WTC11 (cell line): Measurements from ENCODE around the gene NEK10. TPM values are rescaled to one million over a fixed set of nuclear protein-coding genes. Genes with fewer than 3 reads are reported as not detected.

Experiments used
- ATAC-seq: fragments of 200-7000 bp; cut with Tn5 transposase; 2 replicates; pipeline ENCODE4 v1.10.0; 2021; ENCODE audit warnings: mild to moderate bottlenecking, moderate library complexity
- CTCF ChIA-PET: fragments of 300-600 bp; sonication (Branson Sonifier 250); formaldehyde crosslinking; loops from one replicate; lab custom pipeline; 2021; ENCODE audit warnings: antibody characterized with exemption; lab: Charles Lee
- POLR2A ChIA-PET: fragments of 350-600 bp; sonication (Branson Sonifier 250); formaldehyde crosslinking; loops from one replicate; lab custom pipeline; 2021; ENCODE audit warnings: antibody characterized with exemption; lab: Charles Lee
- DNase-seq: peaks from one replicate; pipeline ENCODE4 v3.0.0; 2021; ENCODE audit warnings: low spot score
- H3K27ac Mint-ChIP-seq: 2 replicates; pipeline ENCODE4 v1.8.0; 2021; ENCODE audit warnings: mixed read lengths
- H3K27me3 Mint-ChIP-seq: 2 replicates; pipeline ENCODE4 v1.8.0; 2021; ENCODE audit warnings: low read depth, mild to moderate bottlenecking, moderate library complexity, mixed read lengths
- H3K36me3 Mint-ChIP-seq: 2 replicates; pipeline ENCODE4 v1.8.0; 2021; ENCODE audit warnings: mixed read lengths
- H3K4me1 Mint-ChIP-seq: 2 replicates; pipeline ENCODE4 v1.8.0; 2022; ENCODE audit warnings: mixed read lengths
- H3K4me3 Mint-ChIP-seq: 2 replicates; pipeline ENCODE4 v1.8.0; 2021; ENCODE audit warnings: mild to moderate bottlenecking, moderate library complexity, mixed read lengths
- H3K9me3 Mint-ChIP-seq: 2 replicates; pipeline ENCODE4 v1.8.0; 2021; ENCODE audit warnings: mixed read lengths
- FOXJ3 ChIP-seq: sonication (generic); formaldehyde crosslinking; IDR thresholded peaks from 2 replicates; pipeline ENCODE4 v1.9.0; 2021; ENCODE audit warnings: missing genetic modification reagents, mild to moderate bottlenecking, borderline replicate concordance
- GTF2I ChIP-seq: fragments of 250-450 bp; sonication (Bioruptor Pico); conservative IDR thresholded peaks from 2 replicates; pipeline ENCODE4 v1.4.0; 2021; ENCODE audit warnings: mild to moderate bottlenecking
- IRF2 ChIP-seq: sonication (generic); formaldehyde crosslinking; IDR thresholded peaks from 2 replicates; pipeline ENCODE4 v1.8.0; 2022; ENCODE audit warnings: low read depth, missing genetic modification reagents, borderline replicate concordance
- MYBL2 ChIP-seq: sonication (generic); formaldehyde crosslinking; IDR thresholded peaks from 2 replicates; pipeline ENCODE4 v1.8.1; 2023; ENCODE audit warnings: mild to moderate bottlenecking, moderate library complexity, missing genetic modification reagents
- NFE2L1 ChIP-seq: sonication (generic); formaldehyde crosslinking; IDR thresholded peaks from 2 replicates; pipeline ENCODE4 v1.8.1; 2023; ENCODE audit warnings: missing genetic modification reagents
- NR2C2 ChIP-seq: sonication (generic); formaldehyde crosslinking; IDR thresholded peaks from 2 replicates; pipeline ENCODE4 v1.8.0; 2022; ENCODE audit warnings: mild to moderate bottlenecking, missing genetic modification reagents
- OVOL2 ChIP-seq: fragments of 250-450 bp; sonication (Bioruptor Pico); IDR thresholded peaks from 2 replicates; pipeline ENCODE4 v1.9.0; 2021; ENCODE audit warnings: mild to moderate bottlenecking, borderline replicate concordance
- ZBTB21 ChIP-seq: sonication (generic); formaldehyde crosslinking; IDR thresholded peaks from 2 replicates; pipeline ENCODE4 v1.8.1; 2023; ENCODE audit warnings: mild to moderate bottlenecking, missing genetic modification reagents, borderline replicate concordance
- ZNF219 ChIP-seq: sonication (generic); formaldehyde crosslinking; IDR thresholded peaks from 2 replicates; pipeline ENCODE4 v1.8.0; 2023; ENCODE audit warnings: missing genetic modification reagents, mild to moderate bottlenecking, borderline replicate concordance
- ZNF232 ChIP-seq: sonication (generic); formaldehyde crosslinking; IDR thresholded peaks from 2 replicates; pipeline ENCODE4 v1.8.0; 2022; ENCODE audit warnings: mild to moderate bottlenecking, missing genetic modification reagents
- total RNA-seq: library from RNA; stranded (reverse); gene quantifications from 3 replicates; pipeline ENCODE4 v1.2.3, GENCODE V29; 2021
- TF ChIP-seq, protein P1 (sequence below): sonication (generic); formaldehyde crosslinking; IDR thresholded peaks from 2 replicates; pipeline ENCODE4 v1.8.0; 2022; ENCODE audit warnings: mild to moderate bottlenecking, missing genetic modification reagents
- TF ChIP-seq, protein P2 (sequence below): sonication (generic); formaldehyde crosslinking; IDR thresholded peaks from 2 replicates; pipeline ENCODE4 v1.8.0; 2023; ENCODE audit warnings: missing genetic modification reagents
- TF ChIP-seq, protein P3 (sequence below): sonication (generic); formaldehyde crosslinking; IDR thresholded peaks from 2 replicates; pipeline ENCODE4 v1.8.0; 2022; ENCODE audit warnings: mild to moderate bottlenecking, missing genetic modification reagents
- TF ChIP-seq, protein P4 (sequence below): fragments of 250-450 bp; sonication (Bioruptor Pico); IDR thresholded peaks from 2 replicates; pipeline ENCODE4 v1.9.0; 2021; ENCODE audit warnings: mild to moderate bottlenecking, borderline replicate concordance
- TF ChIP-seq, protein P5 (sequence below): fragments of 250-450 bp; sonication (Bioruptor Pico); IDR thresholded peaks from 2 replicates; pipeline ENCODE4 v1.9.0; 2021; ENCODE audit warnings: mild to moderate bottlenecking
- TF ChIP-seq, protein P6 (sequence below): fragments of 250-450 bp; sonication (Bioruptor Pico); IDR thresholded peaks from 2 replicates; pipeline ENCODE4 v2.1.2; 2022; ENCODE audit warnings: mild to moderate bottlenecking, moderate library complexity
- TF ChIP-seq, protein P7 (sequence below): sonication (generic); formaldehyde crosslinking; IDR thresholded peaks from 2 replicates; pipeline ENCODE4 v1.8.0; 2023; ENCODE audit warnings: missing genetic modification reagents, mild to moderate bottlenecking, borderline replicate concordance

NEK10 gene
- total RNA-seq, 1 experiment from 2014 or later: 0.37 TPM

DNA sequence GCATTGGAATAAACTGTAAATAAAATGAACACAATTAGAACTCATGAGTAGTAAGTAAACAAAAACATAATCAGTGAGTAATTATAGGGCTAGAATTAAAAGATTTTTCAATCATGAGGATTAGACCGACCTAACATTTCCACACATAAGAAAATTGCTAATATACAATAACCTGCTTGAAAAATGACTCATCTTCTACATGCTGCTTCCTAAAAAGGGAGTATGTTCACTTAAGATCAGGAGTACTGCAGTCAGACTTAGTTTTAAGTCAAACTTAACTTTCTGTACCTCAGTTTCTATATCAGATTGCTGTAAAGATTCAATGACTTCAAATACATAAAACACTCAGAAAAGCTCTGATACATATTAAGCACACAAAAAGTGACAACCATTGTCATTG lies 22.6 kb upstream of the NEK10 start:
- ChIA-PET CTCF (interaction anchor here (1.3 kb wide), 1 partner anchor 289 kb away, joined by 5 read pairs; no protein-coding TSS in a partner anchor), POLR2A (no interaction called here)
- no peak overlapping the region for H3K27ac Mint-ChIP-seq
- H3K27me3 Mint-ChIP-seq: no peaks in the 10 kb centered on the region
- no peak overlapping the region for H3K4me3 Mint-ChIP-seq
- H3K9me3 Mint-ChIP-seq: no peaks in the 10 kb centered on the region
- ATAC-seq (no peak), DNase-seq (no peak)
- no peaks in the 10 kb centered on the region; the same call in 1 of the 2 replicates for H3K4me1 Mint-ChIP-seq
- H3K36me3 Mint-ChIP-seq: peaks cover 32% of the 10 kb centered on the region
- no peak for TF ChIP-seq FOXJ3 (CRISPR knock-in tag)
- no peak for TF ChIP-seq GTF2I
- no peak for TF ChIP-seq ZBTB21 (CRISPR knock-in tag)
- TF ChIP-seq, protein P1, sequence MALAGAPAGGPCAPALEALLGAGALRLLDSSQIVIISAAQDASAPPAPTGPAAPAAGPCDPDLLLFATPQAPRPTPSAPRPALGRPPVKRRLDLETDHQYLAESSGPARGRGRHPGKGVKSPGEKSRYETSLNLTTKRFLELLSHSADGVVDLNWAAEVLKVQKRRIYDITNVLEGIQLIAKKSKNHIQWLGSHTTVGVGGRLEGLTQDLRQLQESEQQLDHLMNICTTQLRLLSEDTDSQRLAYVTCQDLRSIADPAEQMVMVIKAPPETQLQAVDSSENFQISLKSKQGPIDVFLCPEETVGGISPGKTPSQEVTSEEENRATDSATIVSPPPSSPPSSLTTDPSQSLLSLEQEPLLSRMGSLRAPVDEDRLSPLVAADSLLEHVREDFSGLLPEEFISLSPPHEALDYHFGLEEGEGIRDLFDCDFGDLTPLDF: no peak
- no peak for TF ChIP-seq NFE2L1
- no peak for TF ChIP-seq ZNF219
- TF ChIP-seq, protein P2, sequence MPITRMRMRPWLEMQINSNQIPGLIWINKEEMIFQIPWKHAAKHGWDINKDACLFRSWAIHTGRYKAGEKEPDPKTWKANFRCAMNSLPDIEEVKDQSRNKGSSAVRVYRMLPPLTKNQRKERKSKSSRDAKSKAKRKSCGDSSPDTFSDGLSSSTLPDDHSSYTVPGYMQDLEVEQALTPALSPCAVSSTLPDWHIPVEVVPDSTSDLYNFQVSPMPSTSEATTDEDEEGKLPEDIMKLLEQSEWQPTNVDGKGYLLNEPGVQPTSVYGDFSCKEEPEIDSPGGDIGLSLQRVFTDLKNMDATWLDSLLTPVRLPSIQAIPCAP: no peak
- TF ChIP-seq MYBL2 (CRISPR knock-in tag): no peak
- no peak for TF ChIP-seq IRF2 (CRISPR knock-in tag)
- TF ChIP-seq, protein P3, sequence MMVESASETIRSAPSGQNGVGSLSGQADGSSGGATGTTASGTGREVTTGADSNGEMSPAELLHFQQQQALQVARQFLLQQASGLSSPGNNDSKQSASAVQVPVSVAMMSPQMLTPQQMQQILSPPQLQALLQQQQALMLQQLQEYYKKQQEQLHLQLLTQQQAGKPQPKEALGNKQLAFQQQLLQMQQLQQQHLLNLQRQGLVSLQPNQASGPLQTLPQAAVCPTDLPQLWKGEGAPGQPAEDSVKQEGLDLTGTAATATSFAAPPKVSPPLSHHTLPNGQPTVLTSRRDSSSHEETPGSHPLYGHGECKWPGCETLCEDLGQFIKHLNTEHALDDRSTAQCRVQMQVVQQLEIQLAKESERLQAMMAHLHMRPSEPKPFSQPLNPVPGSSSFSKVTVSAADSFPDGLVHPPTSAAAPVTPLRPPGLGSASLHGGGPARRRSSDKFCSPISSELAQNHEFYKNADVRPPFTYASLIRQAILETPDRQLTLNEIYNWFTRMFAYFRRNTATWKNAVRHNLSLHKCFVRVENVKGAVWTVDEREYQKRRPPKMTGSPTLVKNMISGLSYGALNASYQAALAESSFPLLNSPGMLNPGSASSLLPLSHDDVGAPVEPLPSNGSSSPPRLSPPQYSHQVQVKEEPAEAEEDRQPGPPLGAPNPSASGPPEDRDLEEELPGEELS (CRISPR knock-in tag): no peak
- no peak for TF ChIP-seq NR2C2
- TF ChIP-seq OVOL2 (CRISPR knock-in tag): no peak
- TF ChIP-seq ZNF232: no peak
- TF ChIP-seq, protein P4, sequence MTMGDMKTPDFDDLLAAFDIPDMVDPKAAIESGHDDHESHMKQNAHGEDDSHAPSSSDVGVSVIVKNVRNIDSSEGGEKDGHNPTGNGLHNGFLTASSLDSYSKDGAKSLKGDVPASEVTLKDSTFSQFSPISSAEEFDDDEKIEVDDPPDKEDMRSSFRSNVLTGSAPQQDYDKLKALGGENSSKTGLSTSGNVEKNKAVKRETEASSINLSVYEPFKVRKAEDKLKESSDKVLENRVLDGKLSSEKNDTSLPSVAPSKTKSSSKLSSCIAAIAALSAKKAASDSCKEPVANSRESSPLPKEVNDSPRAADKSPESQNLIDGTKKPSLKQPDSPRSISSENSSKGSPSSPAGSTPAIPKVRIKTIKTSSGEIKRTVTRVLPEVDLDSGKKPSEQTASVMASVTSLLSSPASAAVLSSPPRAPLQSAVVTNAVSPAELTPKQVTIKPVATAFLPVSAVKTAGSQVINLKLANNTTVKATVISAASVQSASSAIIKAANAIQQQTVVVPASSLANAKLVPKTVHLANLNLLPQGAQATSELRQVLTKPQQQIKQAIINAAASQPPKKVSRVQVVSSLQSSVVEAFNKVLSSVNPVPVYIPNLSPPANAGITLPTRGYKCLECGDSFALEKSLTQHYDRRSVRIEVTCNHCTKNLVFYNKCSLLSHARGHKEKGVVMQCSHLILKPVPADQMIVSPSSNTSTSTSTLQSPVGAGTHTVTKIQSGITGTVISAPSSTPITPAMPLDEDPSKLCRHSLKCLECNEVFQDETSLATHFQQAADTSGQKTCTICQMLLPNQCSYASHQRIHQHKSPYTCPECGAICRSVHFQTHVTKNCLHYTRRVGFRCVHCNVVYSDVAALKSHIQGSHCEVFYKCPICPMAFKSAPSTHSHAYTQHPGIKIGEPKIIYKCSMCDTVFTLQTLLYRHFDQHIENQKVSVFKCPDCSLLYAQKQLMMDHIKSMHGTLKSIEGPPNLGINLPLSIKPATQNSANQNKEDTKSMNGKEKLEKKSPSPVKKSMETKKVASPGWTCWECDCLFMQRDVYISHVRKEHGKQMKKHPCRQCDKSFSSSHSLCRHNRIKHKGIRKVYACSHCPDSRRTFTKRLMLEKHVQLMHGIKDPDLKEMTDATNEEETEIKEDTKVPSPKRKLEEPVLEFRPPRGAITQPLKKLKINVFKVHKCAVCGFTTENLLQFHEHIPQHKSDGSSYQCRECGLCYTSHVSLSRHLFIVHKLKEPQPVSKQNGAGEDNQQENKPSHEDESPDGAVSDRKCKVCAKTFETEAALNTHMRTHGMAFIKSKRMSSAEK (CRISPR knock-in tag): no peak
- TF ChIP-seq, protein P5, sequence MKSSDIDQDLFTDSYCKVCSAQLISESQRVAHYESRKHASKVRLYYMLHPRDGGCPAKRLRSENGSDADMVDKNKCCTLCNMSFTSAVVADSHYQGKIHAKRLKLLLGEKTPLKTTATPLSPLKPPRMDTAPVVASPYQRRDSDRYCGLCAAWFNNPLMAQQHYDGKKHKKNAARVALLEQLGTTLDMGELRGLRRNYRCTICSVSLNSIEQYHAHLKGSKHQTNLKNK (CRISPR knock-in tag): no peak
- TF ChIP-seq, protein P6, sequence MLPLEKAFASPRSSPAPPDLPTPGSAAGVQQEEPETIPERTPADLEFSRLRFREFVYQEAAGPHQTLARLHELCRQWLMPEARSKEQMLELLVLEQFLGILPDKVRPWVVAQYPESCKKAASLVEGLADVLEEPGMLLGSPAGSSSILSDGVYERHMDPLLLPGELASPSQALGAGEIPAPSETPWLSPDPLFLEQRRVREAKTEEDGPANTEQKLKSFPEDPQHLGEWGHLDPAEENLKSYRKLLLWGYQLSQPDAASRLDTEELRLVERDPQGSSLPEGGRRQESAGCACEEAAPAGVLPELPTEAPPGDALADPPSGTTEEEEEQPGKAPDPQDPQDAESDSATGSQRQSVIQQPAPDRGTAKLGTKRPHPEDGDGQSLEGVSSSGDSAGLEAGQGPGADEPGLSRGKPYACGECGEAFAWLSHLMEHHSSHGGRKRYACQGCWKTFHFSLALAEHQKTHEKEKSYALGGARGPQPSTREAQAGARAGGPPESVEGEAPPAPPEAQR: no peak
- TF ChIP-seq, protein P7, sequence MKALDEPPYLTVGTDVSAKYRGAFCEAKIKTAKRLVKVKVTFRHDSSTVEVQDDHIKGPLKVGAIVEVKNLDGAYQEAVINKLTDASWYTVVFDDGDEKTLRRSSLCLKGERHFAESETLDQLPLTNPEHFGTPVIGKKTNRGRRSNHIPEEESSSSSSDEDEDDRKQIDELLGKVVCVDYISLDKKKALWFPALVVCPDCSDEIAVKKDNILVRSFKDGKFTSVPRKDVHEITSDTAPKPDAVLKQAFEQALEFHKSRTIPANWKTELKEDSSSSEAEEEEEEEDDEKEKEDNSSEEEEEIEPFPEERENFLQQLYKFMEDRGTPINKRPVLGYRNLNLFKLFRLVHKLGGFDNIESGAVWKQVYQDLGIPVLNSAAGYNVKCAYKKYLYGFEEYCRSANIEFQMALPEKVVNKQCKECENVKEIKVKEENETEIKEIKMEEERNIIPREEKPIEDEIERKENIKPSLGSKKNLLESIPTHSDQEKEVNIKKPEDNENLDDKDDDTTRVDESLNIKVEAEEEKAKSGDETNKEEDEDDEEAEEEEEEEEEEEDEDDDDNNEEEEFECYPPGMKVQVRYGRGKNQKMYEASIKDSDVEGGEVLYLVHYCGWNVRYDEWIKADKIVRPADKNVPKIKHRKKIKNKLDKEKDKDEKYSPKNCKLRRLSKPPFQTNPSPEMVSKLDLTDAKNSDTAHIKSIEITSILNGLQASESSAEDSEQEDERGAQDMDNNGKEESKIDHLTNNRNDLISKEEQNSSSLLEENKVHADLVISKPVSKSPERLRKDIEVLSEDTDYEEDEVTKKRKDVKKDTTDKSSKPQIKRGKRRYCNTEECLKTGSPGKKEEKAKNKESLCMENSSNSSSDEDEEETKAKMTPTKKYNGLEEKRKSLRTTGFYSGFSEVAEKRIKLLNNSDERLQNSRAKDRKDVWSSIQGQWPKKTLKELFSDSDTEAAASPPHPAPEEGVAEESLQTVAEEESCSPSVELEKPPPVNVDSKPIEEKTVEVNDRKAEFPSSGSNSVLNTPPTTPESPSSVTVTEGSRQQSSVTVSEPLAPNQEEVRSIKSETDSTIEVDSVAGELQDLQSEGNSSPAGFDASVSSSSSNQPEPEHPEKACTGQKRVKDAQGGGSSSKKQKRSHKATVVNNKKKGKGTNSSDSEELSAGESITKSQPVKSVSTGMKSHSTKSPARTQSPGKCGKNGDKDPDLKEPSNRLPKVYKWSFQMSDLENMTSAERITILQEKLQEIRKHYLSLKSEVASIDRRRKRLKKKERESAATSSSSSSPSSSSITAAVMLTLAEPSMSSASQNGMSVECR: no peak
